K562 (cell line): ENCODE data around the gene TJP3. TPM values are rescaled to one million over a fixed set of nuclear protein-coding genes. Genes with fewer than 3 reads are reported as not detected.

Source experiments
- ATAC-seq: fragments of 200-7000 bp; cut with Tn5 transposase; 3 replicates; pipeline ENCODE4 v1.9.1; 2020; ENCODE audit warnings: moderate library complexity
- BruUV-seq: library from RNA; stranded (reverse); fragments of 400-500 nt; replicated peaks from 2 replicates; lab custom pipeline; 2021; lab: Mats Ljungman, UMichigan
- CTCF ChIA-PET: fragments of 300-600 bp; formaldehyde crosslinking; extraction: SDS; loops from one replicate; lab custom pipeline; 2021; ENCODE audit warnings: low intra/inter-chr PET ratio; lab: Yijun Ruan, JAX
- POLR2A ChIA-PET: fragments of 300-600, 350-650 bp; sonication (Branson Sonifier 250); formaldehyde crosslinking; extraction: SDS; loops from one replicate; lab custom pipeline; 2021; ENCODE audit warnings: antibody characterized with exemption, inconsistent platforms; lab: Yijun Ruan, JAX
- DNase-seq, 4 experiments: peaks; one replicate each; pipeline versions ENCODE4 v3.0.0 to v3.0.0-alpha.2; 2011 to 2018; ENCODE audit warnings: low spot score in 3 of 4, mixed read lengths in 3 of 4; ENCODE audit errors: extremely low read depth in 1 of 4
- FAIRE-seq: peaks from 2 replicates; lab custom pipeline; 2011; peaks lifted over from hg19 to GRCh38; lab: Jason Lieb, UNC
- H2AFZ ChIP-seq: 2 replicates; pipeline ENCODE4 v1.6.0; 2011; ENCODE audit warnings: low read depth, low read length, control low read depth, inconsistent platforms
- H3K27ac ChIP-seq: fragments of 200-600 bp; 3 replicates; pipeline ENCODE4 v1.8.0; 2011; ENCODE audit warnings: low read depth, mild to moderate bottlenecking, control low read depth, inconsistent platforms, low read length, moderate library complexity, mixed read lengths; ENCODE audit errors: extremely low read depth
- H3K27me3 ChIP-seq, 2 experiments: fragments of 300-600 bp in 1 of 2; 2 replicates in 1 of 2; 3 replicates in 1 of 2; pipeline versions ENCODE4 v1.6.0 to v1.8.0; 2011; ENCODE audit warnings: inconsistent platforms in 2 of 2, low read length in 2 of 2, mild to moderate bottlenecking in 1 of 2, mixed read lengths in 1 of 2, moderate library complexity in 1 of 2; ENCODE audit not compliant: control insufficient read depth in 2 of 2, insufficient read depth in 2 of 2
- H3K36me3 ChIP-seq: fragments of 300-600 bp; 3 replicates; pipeline ENCODE4 v1.8.0; 2011; ENCODE audit warnings: mild to moderate bottlenecking, low read length, inconsistent platforms; ENCODE audit not compliant: control insufficient read depth, insufficient read depth
- H3K4me1 ChIP-seq, 2 experiments: fragments of 200-600 bp in 1 of 2; replicated peaks in 1 of 2; 2 replicates in 1 of 2; 3 replicates in 1 of 2; pipeline versions ENCODE4 v1.5.1 to v1.8.0; 2011; ENCODE audit warnings: inconsistent platforms in 2 of 2, low read length in 2 of 2, mild to moderate bottlenecking in 1 of 2, mixed read lengths in 1 of 2, moderate library complexity in 1 of 2; ENCODE audit not compliant: control insufficient read depth in 2 of 2, insufficient read depth in 2 of 2
- H3K4me2 ChIP-seq: 2 replicates; pipeline ENCODE4 v1.6.1; 2011; ENCODE audit warnings: low read length, control low read depth, inconsistent platforms, mixed read lengths; ENCODE audit not compliant: insufficient read depth
- H3K4me3 ChIP-seq: fragments of 200-600 bp; sonication (generic), shearing (Covaris generic); 2 replicates; pipeline ENCODE4 v1.5.1; 2016; ENCODE audit warnings: control low read depth, inconsistent platforms
- H3K79me2 ChIP-seq: fragments of 200-600 bp; 3 replicates; pipeline ENCODE4 v1.8.0; 2011; ENCODE audit warnings: low read length, inconsistent platforms; ENCODE audit not compliant: control insufficient read depth, insufficient read depth
- H3K9ac ChIP-seq, 2 experiments: 2 replicates each; pipeline versions ENCODE4 v1.6.0 to v1.6.1; 2011; ENCODE audit warnings: low read depth in 2 of 2, low read length in 2 of 2, control low read depth in 1 of 2, inconsistent platforms in 1 of 2, mild to moderate bottlenecking in 1 of 2, mixed read lengths in 1 of 2; ENCODE audit not compliant: insufficient read depth in 1 of 2
- H3K9me1 ChIP-seq: one replicate; pipeline ENCODE4 v1.6.0; 2011; ENCODE audit warnings: inconsistent platforms, mild to moderate bottlenecking, low read length, moderate library complexity; ENCODE audit not compliant: control insufficient read depth, insufficient read depth
- H3K9me3 ChIP-seq: replicated peaks from 2 replicates; pipeline ENCODE4 v1.5.1; 2011; ENCODE audit warnings: low read depth, low read length, inconsistent platforms; ENCODE audit not compliant: control insufficient read depth, insufficient read depth
- H4K20me1 ChIP-seq: replicated peaks from 2 replicates; pipeline ENCODE4 v1.6.1; 2011; ENCODE audit warnings: low read length, inconsistent platforms, mixed read lengths; ENCODE audit not compliant: control insufficient read depth, insufficient read depth
- DEAF1 ChIP-seq: fragments of 450-650 bp; formaldehyde crosslinking; IDR thresholded peaks from 2 replicates; pipeline ENCODE4 v1.4.0; 2020; ENCODE audit warnings: mild to moderate bottlenecking, moderate library complexity
- NFIC ChIP-seq: fragments of 450-650 bp; IDR thresholded peaks from 2 replicates; pipeline ENCODE4 v1.6.1; 2017; ENCODE audit warnings: mild to moderate bottlenecking, inconsistent platforms
- RAD21 ChIP-seq, 2 experiments: fragments of 250-450 bp in 1 of 2; fragments of 450-650 bp in 1 of 2; sonication (Bioruptor Pico) in 1 of 2; formaldehyde crosslinking in 1 of 2; IDR thresholded peaks in 1 of 2; conservative IDR thresholded peaks in 1 of 2; 2 replicates each; pipeline versions ENCODE4 v1.4.0 to v1.8.0; 2020 to 2022; ENCODE audit warnings: mild to moderate bottlenecking in 2 of 2, moderate library complexity in 1 of 2
- SRF ChIP-seq, 2 experiments: fragments of 250-450, 450-650 bp in 1 of 2; sonication (Bioruptor Pico) in 1 of 2; sonication (generic) in 1 of 2; formaldehyde crosslinking; IDR thresholded peaks; 2 replicates each; pipeline versions ENCODE4 v1.5.0 to v1.5.1; 2020 to 2022; ENCODE audit warnings: mild to moderate bottlenecking in 1 of 2, missing genetic modification reagents in 1 of 2
- TFAP4 ChIP-seq: sonication (generic); formaldehyde crosslinking; IDR thresholded peaks from 2 replicates; pipeline ENCODE4 v1.8.0; 2022; ENCODE audit warnings: missing genetic modification reagents, mild to moderate bottlenecking, moderate library complexity, borderline replicate concordance
- ZBTB33 ChIP-seq: sonication (generic); formaldehyde crosslinking; IDR thresholded peaks from 2 replicates; pipeline ENCODE4 v1.8.1; 2023; ENCODE audit warnings: mild to moderate bottlenecking, missing genetic modification reagents
- WGBS: fragments of 100-300 bp; shearing (Covaris generic); methylation state at CpG from one replicate; pipeline ENCODE4 v1.1.6; 2016; ENCODE audit warnings: low coverage, mixed read lengths; ENCODE audit not compliant: insufficient coverage; ENCODE audit errors: missing lambda C conversion rate; 5-methylcytosine and 5-hydroxymethylcytosine counted together
- in situ Hi-C: fragments of 300-500 bp; cut with MboI; formaldehyde crosslinking; loops from 4 replicates; pipeline ENCODE4 v1.15.0; 2018; ENCODE audit warnings: inconsistent platforms, mixed read lengths
- intact Hi-C: fragments of 100-400 bp; cut with micrococcal nuclease; formaldehyde crosslinking; loops from 2 replicates; pipeline ENCODE4 v1.14.2; 2022
- polyA plus RNA-seq, 8 experiments: library from polyadenylated mRNA; depleted of rRNA in 4 of 8; stranded (reverse) in 5 of 8; unstranded in 3 of 8; fragments of >200 nt; fragmentation: Nextera tagmentation in 2 of 8; fragmentation: Illumina TruSeq in 1 of 8; extraction: Ambion mirVana in 2 of 8; extraction: Trizol in 1 of 8; gene quantifications; 2 replicates each; pipeline versions ENCODE4 v1.2.1 to v1.2.3, GENCODE V29; 2011 to 2014; ENCODE audit warnings: inconsistent platforms in 1 of 8, missing spikeins in 1 of 8
- total RNA-seq, 7 experiments: library from RNA; depleted of rRNA in 6 of 7; stranded (reverse); fragments of >200 nt in 6 of 7; fragmentation: Illumina TruSeq in 2 of 7; extraction: Trizol in 2 of 7; gene quantifications; 2 replicates each; pipeline versions ENCODE4 v1.2.1 to v1.2.3, GENCODE V29; 2011 to 2021; ENCODE audit warnings: low replicate concordance in 1 of 7
- TF ChIP-seq, protein P1 (sequence below), 2 experiments: fragments of 450-650 bp in 1 of 2; sonication (generic) in 1 of 2; formaldehyde crosslinking in 1 of 2; IDR thresholded peaks in 1 of 2; conservative IDR thresholded peaks in 1 of 2; 2 replicates each; pipeline versions ENCODE4 v1.6.1 to v1.8.1; 2016 to 2023; ENCODE audit warnings: mild to moderate bottlenecking in 2 of 2, moderate library complexity in 2 of 2, inconsistent platforms in 1 of 2, missing genetic modification reagents in 1 of 2
- TF ChIP-seq, protein P2 (sequence below): sonication (generic); formaldehyde crosslinking; IDR thresholded peaks from 2 replicates; pipeline ENCODE4 v1.9.0; 2022; ENCODE audit warnings: mild to moderate bottlenecking, missing genetic modification reagents

The TJP3 gene
- total and polyA plus RNA-seq, 9 of the 15 experiments (the other 6 are each of a cell fraction or from before 2014, with no cell fraction given) = 0.11 to 2.4 (median 0.57) TPM; not detected in 1

- H4K20me1 ChIP-seq = no peaks in the 10 kb centered on the region
- H3K9me3 ChIP-seq = peaks cover 20% of the 10 kb centered on the region
- DNase-seq (peak; percentile 37 to 57 (median 49)), FAIRE-seq (no peak), ATAC-seq (peak; percentile 58)
- H3K4me3 ChIP-seq = no peak overlapping the region
- ChIA-PET CTCF (no interaction called here), POLR2A (interaction anchor here (0.6 to 1.1 kb wide), 4 partner anchors 9 to 21 kb away, joined by 3 to 4 read pairs (median 3); partner anchors contain the start of gene MRPL54)
- no peak overlapping the region for H2AFZ ChIP-seq
- WGBS = 93% methylated on average over 37 of the region's 49 CpGs
- H3K4me1 ChIP-seq = peaks cover 0 to 45% of the 10 kb centered on the region in 2 experiments; a peak in 2 of 5 replicates
- H3K79me2 ChIP-seq = peaks cover 18% of the 10 kb centered on the region
- H3K4me2 ChIP-seq = no peak overlapping the region
- H3K27me3 ChIP-seq = no peaks in the 10 kb centered on the region
- intact Hi-C loops (loop anchor here (10.0 kb wide), 1 partner anchor 61 kb away; no protein-coding TSS in a partner anchor), in situ Hi-C loops (no loop called here)
- no TSS peak for BruUV-seq
- H3K9me1 ChIP-seq = no peaks in the 10 kb centered on the region
- H3K36me3 ChIP-seq = peaks cover 28% of the 10 kb centered on the region; the same call in 2 of the 3 replicates
- H3K9ac ChIP-seq = no peak overlapping the region
- H3K27ac ChIP-seq = no peak overlapping the region
- TF ChIP-seq, protein P1, sequence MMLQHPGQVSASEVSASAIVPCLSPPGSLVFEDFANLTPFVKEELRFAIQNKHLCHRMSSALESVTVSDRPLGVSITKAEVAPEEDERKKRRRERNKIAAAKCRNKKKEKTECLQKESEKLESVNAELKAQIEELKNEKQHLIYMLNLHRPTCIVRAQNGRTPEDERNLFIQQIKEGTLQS (IDR thresholded peaks at IDR 0.05) = peak; percentile 64; the same call in 1 of the 2 replicates
- TF ChIP-seq, protein P1 (CRISPR knock-in tag; conservative IDR thresholded peaks at IDR 0.05) = no peak
- no peak for TF ChIP-seq DEAF1 (CRISPR knock-in tag)
- TF ChIP-seq, protein P2, sequence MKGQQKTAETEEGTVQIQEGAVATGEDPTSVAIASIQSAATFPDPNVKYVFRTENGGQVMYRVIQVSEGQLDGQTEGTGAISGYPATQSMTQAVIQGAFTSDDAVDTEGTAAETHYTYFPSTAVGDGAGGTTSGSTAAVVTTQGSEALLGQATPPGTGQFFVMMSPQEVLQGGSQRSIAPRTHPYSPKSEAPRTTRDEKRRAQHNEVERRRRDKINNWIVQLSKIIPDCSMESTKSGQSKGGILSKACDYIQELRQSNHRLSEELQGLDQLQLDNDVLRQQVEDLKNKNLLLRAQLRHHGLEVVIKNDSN = peak; percentile 16; the same call in 1 of the 2 replicates
- peak in 1 of 2 experiments; percentile 32; a peak in 2 of 4 replicates for TF ChIP-seq RAD21 (CRISPR knock-in tag; conservative IDR thresholded peaks at IDR 0.05 in 1 of 2, IDR thresholded peaks at IDR 0.05 in 1 of 2)
- TF ChIP-seq TFAP4 (CRISPR knock-in tag) = 0 out of 2 replicates have a peak, but pooled peaks have one; percentile 14
- TF ChIP-seq NFIC = 0 out of 2 replicates have a peak, but pooled peaks have one; percentile 31
- TF ChIP-seq SRF (CRISPR knock-in tag; IDR thresholded peaks at IDR 0.05) = no peak
- peak; percentile 100 for TF ChIP-seq ZBTB33
These were observed 75.7 kb downstream of the TJP3 start for GRCh38 chr19:3783660-3784584.
